HG02798 (cell line): ENCODE data around the gene CADM3.

Experiments
- ATAC-seq: cut with Tn5 transposase; IDR thresholded peaks from one replicate; pipeline ENCODE4 v1.9.1; 2021; ENCODE audit warnings: mild to moderate bottlenecking; ENCODE audit not compliant: unreplicated experiment, poor library complexity

CADM3 gene

GRCh38 chr1:159172614-159173291, 1.3 kb downstream of the CADM3 start:
- no peak for ATAC-seq

GRCh38 chr1:159173320-159173719, 1.9 kb downstream of the CADM3 start:
- ATAC-seq, result no peak

- ATAC-seq, result no peak
Measured at GRCh38 chr1:159175571-159175970, 4.2 kb downstream of the CADM3 start.

DNA sequence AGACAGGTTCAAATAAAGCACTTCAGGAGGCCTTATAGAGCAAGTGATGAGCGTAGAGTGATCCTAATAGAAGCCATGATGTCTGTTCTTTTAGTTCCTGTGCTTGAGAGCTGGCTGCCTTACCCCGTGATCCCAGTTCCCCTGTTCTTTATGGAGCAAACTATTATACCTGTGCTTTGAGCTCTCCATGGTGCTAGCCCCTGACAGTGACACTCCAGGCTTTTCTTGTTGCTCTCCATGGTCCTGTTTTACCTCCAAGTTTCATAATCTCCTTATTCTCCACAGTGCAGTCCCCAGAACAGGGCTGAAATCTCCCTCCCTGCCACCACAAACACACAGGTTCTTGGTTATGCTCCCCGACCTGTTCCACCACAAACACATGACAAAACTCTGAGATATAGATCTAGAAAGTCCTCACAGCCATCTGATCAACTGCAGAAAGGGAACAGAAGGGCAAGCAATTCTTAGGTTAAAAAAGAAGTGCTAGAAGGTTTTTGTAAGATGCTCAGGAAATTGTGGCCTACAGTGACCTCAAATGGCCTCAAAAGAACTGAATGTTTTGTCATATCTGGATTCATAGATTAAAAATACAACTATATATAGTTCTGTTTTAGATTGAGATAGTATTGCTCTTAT, 6.0 kb downstream of the CADM3 start:
- peak; percentile 55 for ATAC-seq

GRCh38 chr1:159179906-159180305, 8.5 kb downstream of the CADM3 start:
- ATAC-seq, result no peak

DNA sequence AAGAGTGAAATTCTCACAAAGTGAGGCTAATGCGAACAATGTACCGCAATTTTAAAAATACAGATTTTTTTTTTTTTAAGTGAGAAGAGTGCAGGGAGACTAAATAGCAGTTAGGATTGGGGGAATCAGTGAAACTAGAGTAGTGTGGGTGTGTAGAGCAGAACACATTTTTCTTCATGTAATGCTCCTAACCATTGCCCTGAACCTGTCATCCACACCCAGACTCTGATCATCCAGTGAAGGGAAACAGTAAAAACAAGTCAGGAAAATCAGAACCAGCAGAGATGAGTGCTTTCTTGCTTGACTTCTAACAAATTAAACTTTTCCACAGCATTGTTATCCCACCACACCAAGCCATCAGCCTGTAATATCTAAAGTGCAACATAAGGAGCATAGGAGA, 9.1 kb downstream of the CADM3 start:
- no peak for ATAC-seq

GRCh38 chr1:159181328-159182024, 10.1 kb downstream of the CADM3 start:
- ATAC-seq, result no peak

GRCh38 chr1:159184201-159184600, 12.8 kb downstream of the CADM3 start:
- ATAC-seq, result no peak

- no peak for ATAC-seq
Measured at GRCh38 chr1:159185121-159185520, 13.7 kb downstream of the CADM3 start.

GRCh38 chr1:159187033-159187432, 15.6 kb downstream of the CADM3 start:
- ATAC-seq, result no peak

- ATAC-seq, result peak; percentile 21
Measured at GRCh38 chr1:159187647-159188374, 16.4 kb downstream of the CADM3 start.

DNA sequence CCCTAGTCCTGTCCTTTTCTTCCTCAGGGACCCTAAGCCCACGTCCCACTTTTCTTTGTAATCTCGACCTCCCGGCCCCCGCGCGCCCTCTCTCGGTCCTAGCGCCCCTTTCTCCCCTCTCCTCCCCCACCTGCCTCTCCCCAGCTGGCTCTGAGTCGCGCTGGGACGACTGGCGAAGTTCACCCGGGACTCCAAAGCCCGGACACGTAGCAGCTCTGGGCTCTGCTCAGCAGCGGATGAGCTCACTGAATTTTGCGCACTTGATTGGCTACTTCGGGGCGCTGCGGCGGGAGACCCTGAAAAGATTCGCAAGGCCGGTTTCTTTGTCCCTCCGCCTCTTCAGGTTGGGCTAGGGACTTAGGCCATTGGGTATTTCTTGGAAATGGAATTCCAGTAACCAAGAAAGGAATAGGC, 17.0 kb downstream of the CADM3 start:
- ATAC-seq, result peak; percentile 98

DNA sequence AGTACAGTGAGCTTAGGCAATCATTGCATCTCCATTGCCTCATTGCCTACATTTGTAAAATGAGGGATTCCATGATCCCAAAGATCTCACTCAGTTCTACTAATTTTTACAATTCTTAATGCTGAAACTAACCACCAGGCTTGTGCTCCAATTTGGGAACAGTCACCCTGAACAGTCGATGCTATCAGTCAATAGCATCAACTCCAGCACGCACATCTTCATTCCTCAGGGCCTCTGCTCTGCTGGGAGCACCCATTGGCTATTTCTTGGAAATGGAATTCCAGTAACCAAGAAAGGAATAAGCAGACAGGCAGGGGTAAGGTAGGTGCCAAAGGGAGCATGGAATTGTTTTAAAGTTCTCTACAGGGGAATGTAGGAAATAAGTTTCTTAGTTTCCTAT, 19.0 kb downstream of the CADM3 start:
- ATAC-seq, result no peak

DNA sequence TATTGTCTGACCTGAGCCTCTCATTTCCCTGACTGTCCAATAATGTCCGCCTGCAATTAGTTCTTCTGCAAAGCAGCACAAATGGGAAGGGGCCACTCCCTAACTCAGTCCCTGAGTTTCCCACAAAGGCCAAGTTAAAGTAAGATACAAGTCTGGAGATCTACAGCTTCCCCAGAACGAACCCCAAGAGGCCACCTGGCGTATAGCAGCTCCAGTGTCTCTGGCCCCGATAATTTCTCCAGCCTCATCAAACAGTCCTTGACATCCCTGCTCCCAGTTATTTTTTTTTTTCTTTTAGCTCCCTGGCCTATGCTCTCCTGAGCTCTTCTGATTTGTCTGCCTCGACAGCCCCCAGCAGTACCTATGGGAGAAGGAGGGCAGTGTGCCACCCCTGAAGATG, 25.1 kb downstream of the CADM3 start:
- no peak for ATAC-seq

DNA sequence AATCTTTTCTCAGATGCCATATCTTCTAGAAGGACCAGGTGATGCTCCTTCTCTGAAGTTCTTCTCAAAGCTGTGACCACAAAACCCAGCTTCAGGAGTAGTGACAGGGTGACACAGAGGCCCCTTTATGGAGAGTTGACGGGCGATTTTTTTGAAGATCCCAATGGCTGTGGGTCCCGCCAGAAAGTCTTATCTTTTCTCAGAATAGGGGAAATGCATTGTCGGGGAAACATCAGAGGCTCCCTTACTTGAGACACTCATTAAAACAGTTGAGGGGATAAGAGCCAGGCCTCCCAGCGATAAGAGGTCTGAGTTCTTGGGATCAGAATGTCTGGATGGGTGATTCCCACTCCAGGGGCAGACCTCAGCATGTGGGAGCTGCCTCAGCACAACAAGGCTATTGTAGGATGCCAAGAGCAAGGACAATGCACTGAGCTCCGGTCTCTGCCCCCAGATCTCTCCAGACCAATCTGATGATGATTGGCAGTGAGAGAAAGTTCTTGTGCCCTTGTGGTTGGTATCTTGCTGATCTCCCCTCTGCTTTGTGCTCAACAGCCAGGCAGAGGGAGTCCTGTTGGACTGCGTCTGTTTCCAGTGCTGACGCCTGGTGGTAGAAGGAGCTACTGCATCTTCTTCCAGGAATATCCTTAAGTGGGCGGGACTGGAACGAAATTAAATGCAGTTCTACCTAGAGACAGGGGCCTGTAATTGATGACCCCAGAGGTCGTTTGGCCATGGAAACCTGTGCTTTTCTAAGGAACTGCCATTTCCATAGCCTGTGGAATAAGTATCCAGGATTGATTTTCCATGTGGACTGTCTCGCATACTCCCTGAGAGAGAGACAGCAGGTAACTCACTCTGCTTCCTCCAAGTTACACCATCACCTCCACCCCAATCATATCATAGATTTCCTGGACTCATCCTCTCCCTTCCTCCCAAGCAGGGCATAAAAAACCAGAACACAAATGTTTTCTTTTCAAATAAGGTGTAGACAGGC, 26.4 kb downstream of the CADM3 start:
- peak; percentile 88 for ATAC-seq

DNA sequence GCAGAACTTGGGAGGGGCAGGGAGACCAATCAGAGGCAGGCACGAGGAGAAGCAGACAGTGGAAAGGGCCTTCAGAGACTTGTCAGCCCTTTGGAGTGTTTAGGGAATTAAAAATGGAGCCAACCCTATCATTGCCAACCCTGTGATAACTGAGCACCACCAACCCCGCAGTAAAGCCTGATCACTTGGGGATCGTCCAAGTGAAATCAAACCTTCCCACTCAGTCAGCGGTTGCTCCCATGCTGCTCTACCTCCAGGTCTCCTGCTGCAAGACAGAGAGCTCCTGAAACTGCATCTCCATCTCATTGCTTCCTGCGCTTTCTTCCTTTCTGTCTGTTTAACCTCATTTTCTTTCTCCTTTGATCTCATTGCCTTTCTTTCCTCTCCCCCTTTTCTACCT, 28.5 kb downstream of the CADM3 start:
- ATAC-seq, result no peak

DNA sequence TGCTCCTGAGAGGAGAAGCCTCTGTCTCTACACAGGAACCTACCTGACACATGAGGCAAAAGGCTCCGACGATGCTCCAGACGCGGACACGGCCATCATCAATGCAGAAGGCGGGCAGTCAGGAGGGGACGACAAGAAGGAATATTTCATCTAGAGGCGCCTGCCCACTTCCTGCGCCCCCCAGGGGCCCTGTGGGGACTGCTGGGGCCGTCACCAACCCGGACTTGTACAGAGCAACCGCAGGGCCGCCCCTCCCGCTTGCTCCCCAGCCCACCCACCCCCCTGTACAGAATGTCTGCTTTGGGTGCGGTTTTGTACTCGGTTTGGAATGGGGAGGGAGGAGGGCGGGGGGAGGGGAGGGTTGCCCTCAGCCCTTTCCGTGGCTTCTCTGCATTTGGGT, 29.4 kb downstream of the CADM3 start:
- ATAC-seq, result no peak

GRCh38 chr1:159201642-159202041, 30.2 kb downstream of the CADM3 start:
- ATAC-seq, result no peak

- ATAC-seq, result no peak
Measured at GRCh38 chr1:159203610-159204009, 32.2 kb downstream of the CADM3 start.
